Measurements from ENCODE around the gene PRXL2B. TPM values are rescaled to one million over a fixed set of nuclear protein-coding genes. Genes with fewer than 3 reads are reported as not detected.

PRXL2B gene
- total RNA-seq, 2 experiments from 2014 or later, result 5.2 to 10.4 TPM

GRCh38 chr1:2604156-2604843 lies 17.7 kb downstream of the PRXL2B start:
- intact Hi-C loops (cut with micrococcal nuclease; ENCODE audit: unreplicated experiment), result no loop called here
- BruUV-seq (replicated peaks), result no TSS peak
- H3K79me2 ChIP-seq (ENCODE audit: insufficient read depth, low read depth, low read length), result no peaks in the 10 kb centered on the region
- no peak overlapping the region for H3K27ac ChIP-seq (ENCODE audit: low read depth, low read length, poor library complexity, severe bottlenecking)
- DNase-seq (ENCODE audit: low spot score), result no peak
- ChIA-PET CTCF (ENCODE audit: unreplicated experiment) (no interaction called here), POLR2A (interaction anchor here (0.6 kb wide), 1 partner anchor 314 kb away, joined by 3 read pairs; no protein-coding TSS in a partner anchor)
- H3K9me2 ChIP-seq (ENCODE audit: insufficient read depth, low read length), result no peaks in the 10 kb centered on the region
- H2AFZ ChIP-seq (ENCODE audit: low read length), result no peak overlapping the region
- no peaks in the 10 kb centered on the region for H3K4me1 ChIP-seq (ENCODE audit: insufficient read depth, low read length, poor library complexity, severe bottlenecking)
- H4K20me1 ChIP-seq (ENCODE audit: insufficient read depth, low read length), result no peaks in the 10 kb centered on the region
- H3K4me2 ChIP-seq (ENCODE audit: low read length), result no peak overlapping the region
- no peaks in the 10 kb centered on the region for H3K9me3 ChIP-seq (ENCODE audit: low read length)
- H3K36me3 ChIP-seq (ENCODE audit: insufficient read depth, low read length), result no peaks in the 10 kb centered on the region
- TF ChIP-seq CTCF (conservative IDR thresholded peaks at IDR 0.05; ENCODE audit: low read length), result no peak
- TF ChIP-seq EZH2phosphoT487 (IDR thresholded peaks at IDR 0.05; ENCODE audit: borderline replicate concordance, low read depth, low read length), result no peak
- H3K4me3 ChIP-seq (ENCODE audit: low read depth, low read length, poor library complexity, severe bottlenecking), result no peak overlapping the region

GRCh38 chr1:2604844-2605508 lies 18.4 kb downstream of the PRXL2B start:
- ChIA-PET POLR2A (interaction anchor here (0.9 kb wide), 1 partner anchor 10 kb away, joined by 4 read pairs; no protein-coding TSS in a partner anchor), CTCF (ENCODE audit: unreplicated experiment) (no interaction called here)
- H3K9me3 ChIP-seq (ENCODE audit: low read length), result no peaks in the 10 kb centered on the region
- no peaks in the 10 kb centered on the region for H3K9me2 ChIP-seq (ENCODE audit: insufficient read depth, low read length)
- H3K79me2 ChIP-seq (ENCODE audit: insufficient read depth, low read depth, low read length), result no peaks in the 10 kb centered on the region
- H3K27ac ChIP-seq (ENCODE audit: low read depth, low read length, poor library complexity, severe bottlenecking), result no peak overlapping the region
- no peaks in the 10 kb centered on the region for H4K20me1 ChIP-seq (ENCODE audit: insufficient read depth, low read length)
- no TSS peak for BruUV-seq (replicated peaks)
- no peak overlapping the region for H3K4me2 ChIP-seq (ENCODE audit: low read length)
- H3K4me3 ChIP-seq (ENCODE audit: low read depth, low read length, poor library complexity, severe bottlenecking), result no peak overlapping the region
- no peak for DNase-seq (ENCODE audit: low spot score)
- TF ChIP-seq CTCF (conservative IDR thresholded peaks at IDR 0.05; ENCODE audit: low read length) (no peak), EZH2phosphoT487 (IDR thresholded peaks at IDR 0.05; ENCODE audit: borderline replicate concordance, low read depth, low read length) (no peak)
- H2AFZ ChIP-seq (ENCODE audit: low read length), result no peak overlapping the region
- H3K4me1 ChIP-seq (ENCODE audit: insufficient read depth, low read length, poor library complexity, severe bottlenecking), result no peaks in the 10 kb centered on the region
- no peaks in the 10 kb centered on the region for H3K36me3 ChIP-seq (ENCODE audit: insufficient read depth, low read length)
- intact Hi-C loops (cut with micrococcal nuclease; ENCODE audit: unreplicated experiment), result no loop called here

Measured in OCI-LY7 (cell line).